ENCODE data around the gene NPAS3.
"Not testable (repeated sequence)": the region's sequence is repeated elsewhere in the genome, so short reads cannot be mapped to it uniquely, and the experiment has no call there.

The NPAS3 gene

DNA sequence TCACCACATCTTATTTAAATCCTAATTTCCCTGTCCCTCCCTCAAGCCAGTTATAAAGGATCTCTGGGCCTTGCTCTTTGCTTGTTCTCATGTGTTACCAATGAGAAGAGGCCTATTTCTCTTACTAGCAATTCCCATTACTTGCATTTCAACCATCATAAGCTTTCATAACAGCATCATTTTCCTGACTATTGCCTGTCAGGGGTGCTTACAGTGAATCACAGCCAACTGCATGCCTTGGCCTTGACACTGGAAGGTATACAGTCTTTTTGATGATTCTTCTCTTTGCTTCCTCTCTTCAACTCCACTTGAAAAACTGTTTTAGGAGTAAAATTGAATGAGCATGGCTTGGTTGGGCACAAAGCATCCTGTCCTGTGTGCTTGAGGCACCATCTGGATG lies 127.0 kb downstream of the NPAS3 start:
- FAIRE-seq = no peak
- DNase-seq (ENCODE audit: insufficient read length, low spot score) = no peak

DNA sequence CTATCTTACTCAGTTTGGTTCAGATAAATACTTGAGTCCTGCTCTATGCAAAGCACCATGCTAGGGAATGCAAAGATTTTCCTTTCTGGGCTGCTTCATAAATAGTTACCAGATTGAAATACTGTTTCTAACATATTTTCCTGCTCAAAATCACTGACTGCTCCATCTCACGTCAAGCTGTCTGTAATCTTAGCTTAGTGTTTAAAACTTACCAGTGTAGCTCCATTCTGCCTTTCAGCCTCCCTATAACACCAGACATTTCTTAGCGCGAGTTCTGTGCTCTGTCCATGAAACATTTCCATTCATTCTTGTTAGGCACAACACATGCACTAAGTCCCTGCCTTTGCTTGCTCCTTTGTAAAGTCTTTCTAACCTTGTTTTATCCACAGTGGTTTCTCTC lies 129.4 kb downstream of the NPAS3 start:
- no peak for FAIRE-seq
- DNase-seq (ENCODE audit: insufficient read length, low spot score) = no peak

GRCh38 chr14:33068626-33069025 lies 129.9 kb downstream of the NPAS3 start:
- FAIRE-seq (no peak), DNase-seq (ENCODE audit: insufficient read length, low spot score) (no peak)

DNA sequence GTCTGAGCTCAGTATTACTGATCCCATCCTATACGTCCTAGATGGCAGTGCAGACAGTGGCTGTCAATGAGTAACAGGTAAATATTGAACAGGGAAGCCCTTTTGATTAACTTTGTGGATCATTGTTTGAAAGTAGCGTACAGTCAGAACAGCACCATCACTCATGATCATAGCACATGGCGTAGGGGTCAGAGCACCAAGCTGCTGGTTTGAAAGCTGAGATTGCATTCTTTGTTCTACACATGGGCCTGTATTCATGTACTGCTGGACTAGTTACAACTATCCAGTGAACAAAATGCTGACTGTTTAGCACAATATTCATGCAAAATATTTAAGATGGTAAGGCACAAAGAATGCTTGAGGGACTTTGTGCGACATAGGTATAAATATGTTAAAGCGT lies 131.8 kb downstream of the NPAS3 start:
- no peak for FAIRE-seq
- no peak for DNase-seq (ENCODE audit: insufficient read length, low spot score)

- FAIRE-seq = no peak
- no peak for DNase-seq (ENCODE audit: insufficient read length, low spot score)
These were observed 134.3 kb downstream of the NPAS3 start for GRCh38 chr14:33073023-33073422.

DNA sequence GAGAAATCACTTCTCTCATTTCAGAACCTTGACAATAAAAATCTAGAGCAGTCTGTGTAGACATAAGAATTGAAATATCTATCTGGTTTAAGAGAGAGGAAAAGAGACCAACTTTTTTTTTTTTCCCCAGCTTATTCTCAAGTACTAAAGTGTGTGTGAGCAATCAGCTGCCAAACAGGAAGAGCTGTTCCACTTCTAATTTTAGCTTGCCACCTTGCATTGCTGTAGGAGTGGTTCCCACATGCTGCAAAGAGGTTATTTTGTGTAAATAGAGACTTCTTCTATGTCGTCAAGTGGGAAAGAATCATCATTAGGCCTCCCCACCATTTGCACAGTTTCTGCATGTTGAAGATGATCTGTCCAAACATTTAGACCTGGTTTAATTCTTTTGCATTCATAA lies 142.6 kb downstream of the NPAS3 start:
- DNase-seq (ENCODE audit: insufficient read length, low spot score) (no peak), FAIRE-seq (no peak)

DNA sequence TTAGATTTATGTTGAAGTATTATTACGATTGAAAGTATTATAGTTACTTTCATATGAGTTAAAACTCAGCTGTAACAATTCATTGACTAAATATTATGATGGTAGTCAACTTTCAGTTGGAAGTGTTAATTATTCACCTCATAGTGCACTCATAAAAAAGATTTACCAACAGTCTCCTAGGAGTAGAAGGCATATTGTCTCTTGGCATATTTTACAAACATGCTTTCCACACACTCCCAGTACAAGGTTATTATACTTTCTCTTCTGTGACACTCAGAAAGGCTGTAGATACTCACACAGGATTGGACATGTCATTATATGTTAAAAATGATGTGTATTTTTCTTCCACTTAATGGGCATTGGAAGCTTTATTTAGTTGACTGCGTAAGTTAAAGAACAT lies 147.1 kb downstream of the NPAS3 start:
- FAIRE-seq (no peak), DNase-seq (ENCODE audit: insufficient read length, low spot score) (no peak)

GRCh38 chr14:33088274-33088673 lies 149.6 kb downstream of the NPAS3 start:
- not testable (repeated sequence) for DNase-seq (ENCODE audit: insufficient read length, low spot score); FAIRE-seq

- FAIRE-seq (no peak), DNase-seq (ENCODE audit: insufficient read length, low spot score) (no peak)
These were observed 159.3 kb downstream of the NPAS3 start for GRCh38 chr14:33098016-33098415.

GRCh38 chr14:33103489-33103888 lies 164.8 kb downstream of the NPAS3 start:
- FAIRE-seq (no peak), DNase-seq (ENCODE audit: insufficient read length, low spot score) (no peak)

GRCh38 chr14:33103966-33104365 lies 165.3 kb downstream of the NPAS3 start:
- no peak for FAIRE-seq
- no peak for DNase-seq (ENCODE audit: insufficient read length, low spot score)

DNA sequence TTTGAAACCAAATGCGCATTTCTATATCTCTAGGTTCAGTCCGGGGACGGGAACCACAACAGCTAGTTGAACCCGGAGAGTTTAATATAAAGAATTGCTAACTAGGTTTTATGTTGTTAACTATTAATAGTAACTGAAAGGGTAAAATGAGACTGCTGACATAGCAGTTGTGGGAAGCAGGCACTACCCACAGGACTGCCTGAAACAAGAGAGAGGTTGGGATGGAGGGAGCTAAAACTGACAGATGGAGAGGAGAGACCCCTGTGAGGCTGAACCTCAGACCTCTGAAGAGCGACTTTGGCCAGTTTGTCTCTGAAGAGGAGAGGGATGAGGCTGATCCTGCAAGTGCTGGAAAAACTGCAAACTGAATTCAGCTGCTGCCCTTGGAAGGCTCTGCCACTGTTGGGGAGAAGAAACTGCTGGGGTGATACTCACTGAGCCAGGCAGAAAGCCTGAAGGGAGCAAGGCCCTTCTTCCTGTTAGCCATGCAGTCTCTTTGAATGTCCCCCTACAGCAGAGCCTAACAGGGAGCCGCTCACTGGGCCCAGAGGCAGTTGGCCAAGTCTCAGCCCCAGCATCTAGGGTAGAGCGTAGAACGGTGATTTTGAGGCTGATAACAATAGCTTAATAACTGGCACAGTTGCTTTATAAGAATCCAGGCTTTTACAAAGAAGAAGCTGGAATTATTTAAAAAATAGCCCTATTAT lies 172.2 kb downstream of the NPAS3 start:
- FAIRE-seq = no peak
- DNase-seq (ENCODE audit: insufficient read length, low spot score) = no peak

- DNase-seq (ENCODE audit: insufficient read length, low spot score) (no peak), FAIRE-seq (no peak)
These were observed 175.7 kb downstream of the NPAS3 start for GRCh38 chr14:33114331-33114730.

DNA sequence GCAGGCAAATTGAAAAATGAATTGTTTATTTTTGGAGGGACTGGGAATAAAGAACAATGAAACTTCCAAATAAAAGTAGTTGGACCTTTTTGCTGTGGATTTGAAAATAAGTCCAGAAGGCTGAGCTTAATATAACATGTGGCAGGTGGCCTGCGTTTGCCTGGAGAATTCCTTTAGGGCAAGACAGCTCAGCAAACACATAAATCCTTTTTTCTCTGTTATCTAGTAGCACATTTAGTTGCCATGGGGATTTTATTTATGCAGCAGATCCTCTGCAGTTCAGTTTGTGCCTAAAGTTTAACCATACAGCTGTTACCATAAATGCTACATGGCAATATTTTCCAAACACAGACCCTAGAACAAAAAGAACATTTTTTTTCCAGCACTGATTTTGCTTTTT lies 180.0 kb downstream of the NPAS3 start:
- DNase-seq (ENCODE audit: insufficient read length, low spot score) (no peak), FAIRE-seq (no peak)

DNA sequence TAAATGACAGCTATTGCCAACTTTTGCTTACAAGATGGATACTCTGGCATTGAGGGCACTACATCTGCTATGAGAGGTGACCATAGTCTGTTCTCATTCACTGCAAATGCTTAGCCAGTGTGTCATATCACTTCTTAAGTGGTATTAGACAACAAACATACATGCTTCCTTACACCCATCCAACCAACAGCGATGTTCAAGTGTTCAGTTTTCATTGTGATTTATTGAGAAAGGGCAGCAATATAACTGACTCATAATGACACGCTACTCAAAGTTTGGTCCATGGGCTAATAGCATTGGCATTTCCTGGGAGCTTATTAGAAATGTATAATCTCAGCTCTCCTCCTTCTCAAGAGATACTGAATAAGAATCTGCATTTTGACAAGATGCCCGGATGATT lies 181.7 kb downstream of the NPAS3 start:
- FAIRE-seq = no peak

GRCh38 chr14:33120966-33121365 lies 182.3 kb downstream of the NPAS3 start:
- FAIRE-seq = no peak
- DNase-seq (ENCODE audit: insufficient read length, low spot score) = no peak

More for the DNA sequence above, 181.7 kb downstream of the NPAS3 start:
- DNase-seq (ENCODE audit: insufficient read length, low spot score) = no peak

DNA sequence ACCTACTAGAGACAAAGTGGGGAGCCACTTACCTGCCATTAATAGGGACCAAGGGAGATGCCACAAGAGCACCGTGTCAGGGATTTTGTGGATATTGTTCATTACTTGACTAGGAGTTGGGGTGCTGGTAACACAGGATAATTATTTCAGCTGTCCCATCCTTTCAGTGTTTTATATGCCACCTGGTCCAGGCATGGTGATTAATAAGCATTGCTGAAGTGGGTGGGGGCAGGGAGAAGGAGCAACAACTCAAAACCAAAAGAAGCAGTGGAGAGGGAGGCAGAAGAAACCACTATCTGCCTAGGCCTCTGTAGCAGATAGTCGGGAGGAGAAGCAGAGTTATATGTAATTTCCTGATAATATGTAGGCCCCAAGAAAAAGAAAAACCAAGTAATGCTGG lies 184.6 kb downstream of the NPAS3 start:
- no peak for FAIRE-seq

DNA sequence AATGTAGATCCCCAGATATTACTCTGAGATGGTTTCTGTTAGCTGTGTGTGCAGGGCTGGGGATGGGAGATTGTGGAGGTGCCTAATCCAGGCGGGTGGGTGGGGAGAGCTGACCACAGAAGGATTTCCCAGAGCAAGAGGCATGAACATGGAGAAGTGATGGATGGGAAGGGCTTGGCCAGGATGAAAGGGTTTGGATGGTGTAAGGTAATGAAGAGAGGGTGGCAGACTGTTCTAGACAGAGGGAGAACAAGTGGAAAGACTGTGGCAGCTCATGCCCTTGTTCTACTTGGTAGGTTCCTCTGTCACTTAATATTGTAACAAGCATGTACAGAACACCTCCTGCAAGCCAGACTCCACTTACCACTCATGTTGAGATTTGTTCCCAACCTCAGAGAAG lies 187.8 kb downstream of the NPAS3 start:
- FAIRE-seq (no peak), DNase-seq (ENCODE audit: insufficient read length, low spot score) (no peak)

More for the DNA sequence above, 184.6 kb downstream of the NPAS3 start:
- DNase-seq (ENCODE audit: insufficient read length, low spot score) = no peak

DNA sequence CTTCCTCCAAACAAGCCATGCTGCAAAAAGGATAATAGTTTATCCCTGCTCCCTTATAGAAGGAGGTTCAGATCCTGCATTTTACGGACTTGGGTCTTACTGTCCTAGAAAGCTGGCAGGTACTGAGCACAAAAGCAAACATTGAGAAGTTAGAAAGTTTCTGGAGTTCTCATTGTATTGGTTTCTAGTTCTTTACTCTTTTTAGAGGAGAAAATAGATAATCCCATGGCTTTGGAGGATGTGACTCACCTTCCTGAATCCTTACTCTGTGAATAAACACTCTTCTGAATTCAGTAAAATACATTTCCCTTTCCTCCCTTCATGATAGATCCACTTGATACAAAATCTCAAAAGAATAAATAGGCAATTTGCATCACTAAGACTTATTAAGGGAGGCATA lies 188.9 kb downstream of the NPAS3 start:
- no peak for FAIRE-seq
- DNase-seq (ENCODE audit: insufficient read length, low spot score) = no peak

GRCh38 chr14:33131801-33132200 lies 193.1 kb downstream of the NPAS3 start:
- FAIRE-seq = no peak
- DNase-seq (ENCODE audit: insufficient read length, low spot score) = no peak

DNA sequence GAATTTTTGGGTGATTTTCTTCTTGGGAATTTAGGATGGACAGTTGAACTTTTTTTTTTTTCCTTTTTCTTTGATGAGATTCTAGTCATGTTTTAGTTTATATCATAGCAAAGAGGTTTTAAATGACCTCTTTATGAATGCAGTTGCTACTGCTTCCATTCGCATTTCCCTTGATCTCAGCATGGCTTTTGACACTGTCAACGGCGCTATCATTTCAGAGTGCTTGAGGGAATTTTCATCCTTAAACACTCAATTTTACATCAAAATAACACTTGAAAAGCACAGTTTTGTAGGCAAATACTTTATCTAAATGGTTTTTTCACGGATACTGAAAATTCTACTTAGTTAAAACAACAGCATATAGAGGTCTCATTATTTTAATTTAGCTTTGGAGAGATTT lies 195.5 kb downstream of the NPAS3 start:
- no peak for DNase-seq (ENCODE audit: insufficient read length, low spot score)
- FAIRE-seq = no peak

DNA sequence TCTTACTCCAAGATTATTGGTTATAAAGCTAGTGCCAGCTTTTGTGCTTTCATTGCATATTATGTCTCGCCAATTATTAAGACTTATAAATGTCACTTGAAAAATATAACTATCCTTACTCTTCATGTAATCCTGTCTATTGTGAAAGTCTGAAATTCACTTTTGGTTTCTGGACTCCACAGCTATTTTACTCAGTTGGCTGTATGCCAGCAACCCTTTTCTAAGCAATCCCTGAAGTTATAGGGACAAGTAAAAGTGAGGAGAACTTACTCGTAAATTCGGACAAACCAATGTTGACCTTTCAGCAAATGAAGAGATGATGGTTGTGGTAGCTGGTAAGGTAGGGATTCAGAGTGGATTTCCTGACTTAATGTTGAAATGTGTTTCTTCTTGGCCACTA lies 196.3 kb downstream of the NPAS3 start:
- FAIRE-seq = no peak
- DNase-seq (ENCODE audit: insufficient read length, low spot score) = no peak

Measured in GM19239 (cell line).